ENCODE results near the gene SERAC1. TPM values are rescaled to one million over a fixed set of nuclear protein-coding genes. Genes with fewer than 3 reads are reported as not detected.

The SERAC1 gene
- total and polyA plus RNA-seq, 2 donors (not counting 3 experiments of a cell fraction or from before 2014, with no cell fraction given), result 4.9 to 5.7 TPM

DNA sequence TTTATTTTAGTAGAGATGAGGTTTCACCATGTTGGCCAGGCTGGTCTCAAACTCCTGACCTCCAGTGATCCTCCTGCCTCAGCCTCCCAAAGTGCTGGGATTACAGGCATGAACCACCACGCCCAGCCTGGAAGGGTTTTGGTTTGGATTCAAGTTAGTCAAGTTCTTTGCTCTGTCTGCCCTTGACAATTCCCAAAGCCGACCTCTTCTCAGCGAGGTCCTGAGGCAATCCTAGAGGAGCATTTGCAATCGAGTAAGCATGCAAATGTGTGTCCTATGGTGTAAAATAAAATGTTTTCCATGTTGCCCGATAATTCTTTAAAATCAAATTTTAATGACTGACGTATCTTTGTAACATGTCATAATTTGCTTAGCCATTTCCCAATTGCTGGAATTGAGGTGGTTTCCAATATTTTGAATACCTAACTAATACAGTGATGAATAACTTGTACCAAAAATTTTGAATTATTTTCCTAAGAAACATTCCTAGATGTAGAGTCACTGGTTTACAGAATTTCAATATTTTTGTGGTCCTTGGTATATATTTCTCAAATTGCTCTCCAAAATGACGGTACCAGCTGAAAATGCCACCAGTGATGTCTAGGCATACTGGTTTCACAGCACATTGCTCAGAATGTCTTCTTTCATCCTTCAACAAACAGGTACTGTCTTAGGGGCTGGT, 38.8 kb upstream of the SERAC1 start:
- Histone ChIP-seq H3K9ac (replicated peaks; ENCODE audit: extremely low read depth, insufficient read depth, low read length) (peak overlapping the region; percentile 82), H3K9me1 (replicated peaks; ENCODE audit: control insufficient read depth, extremely low read depth, insufficient read depth, low read length) (no peaks in the 10 kb centered on the region), H3K27me3 (ENCODE audit: control insufficient read depth in 2 of 2, insufficient read depth in 2 of 2, low read length in 2 of 2) (no peaks in the 10 kb centered on the region), H3K27ac (ENCODE audit: insufficient read depth, low read depth, low read length) (peak overlapping the region; percentile 96), H3K4me3 (replicated peaks in 1 of 3; ENCODE audit: insufficient read depth in 1 of 3, low read depth in 1 of 3, low read length in 3 of 3) (peak overlapping the region in 1 of 3 experiments; percentile 2), H3K4me1 (ENCODE audit: control insufficient read depth, extremely low read depth, insufficient read depth, low read length) (peaks cover 26% of the 10 kb centered on the region), H3K4me2 (ENCODE audit: insufficient read depth, low read length) (peak overlapping the region; percentile 56), H3K36me3 (ENCODE audit: control insufficient read depth in 2 of 2, extremely low read depth in 1 of 2, insufficient read depth in 2 of 2, low read length in 2 of 2) (no peaks in the 10 kb centered on the region), H4K20me1 (replicated peaks; ENCODE audit: control insufficient read depth, extremely low read depth, insufficient read depth, low read length) (no peaks in the 10 kb centered on the region), H2AFZ (ENCODE audit: low read depth, low read length) (peak overlapping the region; percentile 69), H3K9me3 (replicated peaks; ENCODE audit: control insufficient read depth, insufficient read depth, low read length) (no peaks in the 10 kb centered on the region), H3K79me2 (ENCODE audit: control insufficient read depth, insufficient read depth, low read length) (no peaks in the 10 kb centered on the region)
- ChIA-PET CTCF (interaction anchor here (1.0 to 3.9 kb wide), 4 partner anchors 8 to 398 kb away, joined by 3 to 21 read pairs (median 8); no protein-coding TSS in a partner anchor), POLR2A (no interaction called here)
- intact Hi-C loops (cut with micrococcal nuclease), result loop anchor here (1.0 kb wide), 1 partner anchor 39 kb away; the partner anchor contains the start of genes GTF2H5 and SERAC1
- dilution Hi-C loops (cut with MboI; ENCODE audit: extremely low pct_ligation_motif_present, low sequenced_read_pairs), result no loop called here
- TF ChIP-seq POLR2A (IDR thresholded peaks at IDR 0.05; ENCODE audit: low read depth, low read length) (no peak), MYC (IDR thresholded peaks at IDR 0.05; ENCODE audit: low read depth, low read length) (no peak), FOS (IDR thresholded peaks at IDR 0.05; ENCODE audit: borderline replicate concordance, insufficient read depth, low read length) (no peak), EZH2 (IDR thresholded peaks at IDR 0.05; ENCODE audit: borderline replicate concordance, low read depth, low read length, severe bottlenecking) (no peak), POLR2AphosphoS5 (IDR thresholded peaks at IDR 0.05; ENCODE audit: insufficient read depth, low read depth, low read length) (no peak), JUN (IDR thresholded peaks at IDR 0.05; ENCODE audit: borderline replicate concordance, insufficient read depth, insufficient read length, low read depth) (no peak)
- no peak for FAIRE-seq
- DNase-seq (ENCODE audit: low read depth, low spot score), result no peak
- TSS peak; percentile 70 for BruUV-seq (replicated peaks)

Measured in endothelial cell of umbilical vein (primary cell).